Daoy (cell line): ENCODE results near the gene GDPD4. TPM values are rescaled to one million over a fixed set of nuclear protein-coding genes. Genes with fewer than 3 reads are reported as not detected.
A peak's percentile ranks its signal among the peaks of the same experiment; 100 is the strongest.

Experiments used
- DNase-seq: peaks from one replicate; pipeline ENCODE4 v3.0.0-alpha.2; 2015; ENCODE audit warnings: low read depth
- total RNA-seq: library from RNA; depleted of rRNA; stranded (reverse); fragments of >200 nt; shearing (Covaris generic); gene quantifications from 2 replicates; pipeline ENCODE4 v1.2.3, GENCODE V29; 2014

Gene GDPD4
- total RNA-seq, 1 experiment from 2014 or later: not detected

GRCh38 chr11:77299528-77299993 lies 1.9 kb downstream of the GDPD4 start:
- peak; percentile 69 for DNase-seq

GRCh38 chr11:77294040-77294439 lies 7.4 kb downstream of the GDPD4 start:
- no peak for DNase-seq

- no peak for DNase-seq
Observed at GRCh38 chr11:77289737-77290136, 11.7 kb downstream of the GDPD4 start.

GRCh38 chr11:77287615-77288273 lies 13.7 kb downstream of the GDPD4 start:
- peak; percentile 64 for DNase-seq

GRCh38 chr11:77287136-77287535 lies 14.3 kb downstream of the GDPD4 start:
- no peak for DNase-seq

GRCh38 chr11:77284476-77285468 lies 16.7 kb downstream of the GDPD4 start:
- no peak for DNase-seq

- DNase-seq: no peak
Observed at GRCh38 chr11:77283101-77283500, 18.4 kb downstream of the GDPD4 start.

GRCh38 chr11:77278595-77279506 lies 22.6 kb downstream of the GDPD4 start:
- no peak for DNase-seq

GRCh38 chr11:77276271-77276670 lies 25.2 kb downstream of the GDPD4 start:
- DNase-seq: no peak

- DNase-seq: no peak
Observed at GRCh38 chr11:77270921-77271320, 30.6 kb downstream of the GDPD4 start.

GRCh38 chr11:77269484-77270123 lies 31.9 kb downstream of the GDPD4 start:
- DNase-seq: no peak

GRCh38 chr11:77267962-77268361 lies 33.5 kb downstream of the GDPD4 start:
- no peak for DNase-seq

GRCh38 chr11:77266766-77267165 lies 34.7 kb downstream of the GDPD4 start:
- no peak for DNase-seq

- DNase-seq: no peak
Observed at GRCh38 chr11:77262803-77263202, 38.7 kb downstream of the GDPD4 start.

- DNase-seq: no peak
Observed at GRCh38 chr11:77259641-77260040, 41.8 kb downstream of the GDPD4 start.

- no peak for DNase-seq
Observed at GRCh38 chr11:77253690-77254089, 47.8 kb downstream of the GDPD4 start.

GRCh38 chr11:77252555-77253270 lies 48.8 kb downstream of the GDPD4 start:
- no peak for DNase-seq

GRCh38 chr11:77250881-77251640 lies 50.4 kb downstream of the GDPD4 start:
- peak; percentile 52 for DNase-seq

GRCh38 chr11:77249427-77249826 lies 52.1 kb downstream of the GDPD4 start:
- DNase-seq: peak; percentile 37
